ENCODE results near the gene GARS1.

DNA sequence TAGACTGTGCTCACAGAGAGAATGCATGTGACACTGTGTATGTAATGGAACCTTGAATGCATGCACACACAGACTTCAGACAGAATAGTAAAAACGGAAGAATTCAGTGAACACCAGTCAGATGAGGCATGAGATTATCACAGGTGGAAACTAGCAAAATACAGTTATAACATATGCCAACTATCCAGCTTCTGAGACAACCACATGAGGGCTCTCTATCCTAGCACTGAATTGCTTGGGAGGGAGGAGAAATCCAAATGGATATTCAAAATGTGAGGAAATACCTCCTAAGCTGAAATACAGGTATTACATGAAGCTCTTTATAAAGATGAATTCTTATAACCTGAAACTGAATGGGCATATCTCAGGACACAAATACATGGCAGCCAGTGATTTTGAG lies 30.6 kb downstream of the GARS1 start:
- TF ChIP-seq CTCF (IDR thresholded peaks at IDR 0.05; ENCODE audit: insufficient read depth, low read depth, low read length) (no peak), EZH2 (IDR thresholded peaks at IDR 0.05; ENCODE audit: insufficient read depth, low read length) (no peak)
